Activated CD4-positive, alpha-beta T cell treated with anti-CD3 and anti-CD28 coated beads for 48 hours (primary cell): Measurements from ENCODE around the gene ACP1.

ENCODE experiments used
- DNase-seq: peaks from one replicate; pipeline ENCODE4 v3.0.0-alpha.2; 2020

ACP1 gene

GRCh38 chr2:256094-256493, 8.7 kb upstream of the ACP1 start:
- DNase-seq, result no peak

GRCh38 chr2:257429-257828, 7.3 kb upstream of the ACP1 start:
- DNase-seq, result no peak

GRCh38 chr2:257842-258241, 6.9 kb upstream of the ACP1 start:
- no peak for DNase-seq

GRCh38 chr2:258933-259332, 5.8 kb upstream of the ACP1 start:
- no peak for DNase-seq

GRCh38 chr2:259789-260331, 4.9 kb upstream of the ACP1 start:
- no peak for DNase-seq

GRCh38 chr2:260507-261161, 4.1 kb upstream of the ACP1 start:
- no peak for DNase-seq

- no peak for DNase-seq
Observed at GRCh38 chr2:262117-262516, 2.6 kb upstream of the ACP1 start.

- no peak for DNase-seq
Observed at GRCh38 chr2:263022-263738, 1.6 kb upstream of the ACP1 start.

- peak; percentile 59 for DNase-seq
Observed at GRCh38 chr2:263774-264492, 814 bp upstream of the ACP1 start, which contains the start of gene SH3YL1. TSS of gene SH3YL1 (minus strand) at chr2:264032. CDS start at chr2:263984, 48 bp downstream.

- no peak for DNase-seq
Observed at GRCh38 chr2:268323-268722, 3.6 kb downstream of the ACP1 start.

GRCh38 chr2:269356-270030, 4.7 kb downstream of the ACP1 start:
- no peak for DNase-seq

GRCh38 chr2:270861-271260, 6.1 kb downstream of the ACP1 start:
- DNase-seq, result no peak

- no peak for DNase-seq
Observed at GRCh38 chr2:271917-272316, 7.2 kb downstream of the ACP1 start.

- DNase-seq, result no peak
Observed at GRCh38 chr2:273333-273732, 8.6 kb downstream of the ACP1 start.

GRCh38 chr2:274503-274902, 9.8 kb downstream of the ACP1 start:
- no peak for DNase-seq

GRCh38 chr2:275466-275865, 10.7 kb downstream of the ACP1 start:
- no peak for DNase-seq

- no peak for DNase-seq
Observed at GRCh38 chr2:278312-278926, 13.7 kb downstream of the ACP1 start.

- no peak for DNase-seq
Observed at GRCh38 chr2:278927-279320, 14.2 kb downstream of the ACP1 start.

GRCh38 chr2:279366-279765, 14.6 kb downstream of the ACP1 start:
- no peak for DNase-seq

- no peak for DNase-seq
Observed at GRCh38 chr2:279956-280649, 15.4 kb downstream of the ACP1 start.

GRCh38 chr2:280650-281110, 15.9 kb downstream of the ACP1 start:
- no peak for DNase-seq

- no peak for DNase-seq
Observed at GRCh38 chr2:281381-281780, 16.6 kb downstream of the ACP1 start.
